Measurements from ENCODE around the gene ZNF575.
"Not testable (repeated sequence)": the region's sequence is repeated elsewhere in the genome, so short reads cannot be mapped to it uniquely, and the experiment has no call there.

ZNF575 gene

GRCh38 chr19:43545276-43545675 is 12.3 kb downstream of the ZNF575 start:
- no peak for DNase-seq (ENCODE audit: low read depth, low spot score)
- H3K4me3 ChIP-seq (ENCODE audit: low read depth, low read length): no peak overlapping the region
- ChIA-PET POLR2A (no interaction called here), CTCF (interaction anchor here (0.9 to 17.0 kb wide), 4 partner anchors 10 to 49 kb away, joined by 3 to 208 read pairs (median 14); partner anchors contain the start of gene ZNF575)
- no peak for TF ChIP-seq CTCF (IDR thresholded peaks at IDR 0.05; ENCODE audit: insufficient read depth, low read length, missing control alignments)

- CTCF ChIA-PET: interaction anchor here (4.0 to 17.0 kb wide), 2 partner anchors 10 to 11 kb away, joined by 23 to 208 read pairs; no protein-coding TSS in a partner anchor
- H3K4me3 ChIP-seq (ENCODE audit: low read depth, low read length): no peak overlapping the region
- no peak for TF ChIP-seq CTCF (IDR thresholded peaks at IDR 0.05; ENCODE audit: insufficient read depth, low read length, missing control alignments)
- POLR2A ChIA-PET: no interaction called here
- no peak for DNase-seq (ENCODE audit: low read depth, low spot score)
These were observed 13.0 kb downstream of the ZNF575 start for GRCh38 chr19:43545981-43546380.

GRCh38 chr19:43546581-43546980 is 13.6 kb downstream of the ZNF575 start:
- DNase-seq (ENCODE audit: low read depth, low spot score): no peak
- no peak overlapping the region for H3K4me3 ChIP-seq (ENCODE audit: low read depth, low read length)
- no peak for TF ChIP-seq CTCF (IDR thresholded peaks at IDR 0.05; ENCODE audit: insufficient read depth, low read length, missing control alignments)
- ChIA-PET POLR2A (no interaction called here), CTCF (interaction anchor here (4.0 to 17.0 kb wide), 2 partner anchors 10 to 11 kb away, joined by 23 to 208 read pairs; no protein-coding TSS in a partner anchor)

- POLR2A ChIA-PET; DNase-seq (ENCODE audit: low read depth, low spot score); H3K4me3 ChIP-seq (ENCODE audit: low read depth, low read length): not testable (repeated sequence)
- CTCF ChIA-PET: interaction anchor here (1.5 kb wide), 1 partner anchor 9 kb away, joined by 4 read pairs; no protein-coding TSS in a partner anchor
These were observed 14.9 kb downstream of the ZNF575 start for GRCh38 chr19:43547926-43548325.

GRCh38 chr19:43548706-43549105 is 15.7 kb downstream of the ZNF575 start:
- CTCF ChIA-PET: interaction anchor here (0.6 to 2.2 kb wide), 3 partner anchors 8 to 14 kb away, joined by 3 to 7 read pairs (median 4); no protein-coding TSS in a partner anchor
- no peak for DNase-seq (ENCODE audit: low read depth, low spot score)
- POLR2A ChIA-PET: no interaction called here

GRCh38 chr19:43551399-43552197 is 18.6 kb downstream of the ZNF575 start:
- no peak for DNase-seq (ENCODE audit: low read depth, low spot score)
- H3K4me3 ChIP-seq (ENCODE audit: low read depth, low read length): no peak overlapping the region
- CTCF ChIA-PET: interaction anchor here (5.3 to 10.5 kb wide), 2 partner anchors 12 kb away, joined by 45 to 208 read pairs; partner anchors contain the start of gene ZNF575
- POLR2A ChIA-PET: no interaction called here
- no peak for TF ChIP-seq CTCF (IDR thresholded peaks at IDR 0.05; ENCODE audit: insufficient read depth, low read length, missing control alignments)

More at GRCh38 chr19:43548706-43549105, 15.7 kb downstream of the ZNF575 start:
- H3K4me3 ChIP-seq (ENCODE audit: low read depth, low read length): no peak overlapping the region
- no peak for TF ChIP-seq CTCF (IDR thresholded peaks at IDR 0.05; ENCODE audit: insufficient read depth, low read length, missing control alignments)
